ENCODE measurements around the gene LCAT.
"Not testable (repeated sequence)": the region's sequence is repeated elsewhere in the genome, so short reads cannot be mapped to it uniquely, and the experiment has no call there.

Gene LCAT

DNA sequence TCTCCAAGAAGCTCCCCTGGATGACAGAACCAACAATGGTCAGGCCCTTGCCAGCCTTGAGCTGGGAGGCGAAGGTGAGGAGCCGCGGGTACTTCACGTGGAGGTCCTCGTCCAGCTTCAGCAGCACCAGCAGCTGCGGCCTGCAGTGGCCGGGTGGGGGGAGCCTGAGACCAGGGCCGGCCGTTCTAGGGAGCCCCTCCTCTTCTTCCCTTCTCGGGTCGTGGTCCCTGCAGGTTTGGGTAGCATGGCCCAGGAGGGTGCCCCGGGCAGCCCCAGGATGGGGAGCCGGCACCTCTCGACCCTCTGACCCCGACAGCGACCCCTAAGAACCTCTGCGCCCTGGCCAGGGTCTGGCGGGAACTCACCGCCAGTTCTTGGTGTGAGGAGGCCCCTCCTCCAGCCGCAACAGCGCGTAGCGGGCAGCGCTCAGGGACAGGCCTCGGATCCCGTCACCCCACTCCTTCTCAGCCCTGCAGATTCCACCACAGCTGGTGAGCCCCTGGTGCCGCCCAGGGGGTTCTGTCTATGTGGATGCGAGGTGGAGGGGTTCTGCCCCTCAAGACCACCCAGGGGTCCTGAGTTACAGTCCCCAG lies 3.1 kb upstream of the LCAT start:
- DNase-seq (ENCODE audit: low read depth), result no peak

DNA sequence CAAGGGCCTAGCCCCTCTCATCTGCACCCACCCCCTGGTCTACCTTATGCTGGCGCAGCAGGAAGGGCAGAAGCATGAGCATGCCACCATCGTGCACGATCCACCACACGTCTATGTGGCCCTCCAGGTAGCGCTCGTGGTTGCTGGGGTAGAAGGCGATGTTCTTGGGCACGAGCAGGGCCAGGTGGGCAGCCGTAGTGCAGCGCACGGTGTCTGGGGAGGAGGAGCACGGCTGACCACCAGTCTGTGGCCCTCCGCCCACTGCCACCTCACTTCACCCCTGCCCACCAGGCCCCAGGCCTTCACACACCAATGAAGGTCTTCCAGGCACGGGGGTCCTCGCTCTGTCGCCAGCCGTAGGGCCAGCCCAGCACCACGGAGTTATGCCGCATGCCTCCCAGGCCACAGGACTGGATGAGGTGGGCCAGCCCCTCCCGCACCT lies 2.2 kb upstream of the LCAT start:
- DNase-seq (ENCODE audit: low read depth), result no peak

DNA sequence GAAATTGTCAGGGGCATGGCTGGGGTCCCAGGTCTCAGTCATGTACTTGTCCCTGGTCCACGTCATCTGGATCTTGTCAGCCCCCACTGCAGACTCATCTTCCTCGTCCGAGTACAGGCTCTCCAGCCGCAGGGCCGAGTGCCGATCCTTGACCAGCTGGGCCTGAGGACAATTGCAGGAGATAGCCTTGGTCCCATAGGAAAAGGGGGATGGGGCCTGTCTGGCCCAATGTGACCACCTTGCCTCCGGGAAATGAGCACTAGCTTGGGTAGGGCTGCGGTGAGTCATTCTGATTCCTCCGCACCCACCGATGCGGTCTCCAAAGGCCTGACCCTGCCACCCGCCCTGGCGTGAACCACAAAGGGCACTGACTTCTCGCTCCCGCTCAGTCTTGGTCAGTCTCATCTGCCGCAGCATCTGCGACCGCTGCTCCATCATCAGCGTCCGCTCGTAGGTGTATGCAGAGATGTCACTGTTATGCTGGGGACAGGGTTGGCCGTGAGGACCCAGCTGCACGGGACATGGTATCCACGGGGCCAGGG lies 1.5 kb upstream of the LCAT start:
- no peak for DNase-seq (ENCODE audit: low read depth)

DNA sequence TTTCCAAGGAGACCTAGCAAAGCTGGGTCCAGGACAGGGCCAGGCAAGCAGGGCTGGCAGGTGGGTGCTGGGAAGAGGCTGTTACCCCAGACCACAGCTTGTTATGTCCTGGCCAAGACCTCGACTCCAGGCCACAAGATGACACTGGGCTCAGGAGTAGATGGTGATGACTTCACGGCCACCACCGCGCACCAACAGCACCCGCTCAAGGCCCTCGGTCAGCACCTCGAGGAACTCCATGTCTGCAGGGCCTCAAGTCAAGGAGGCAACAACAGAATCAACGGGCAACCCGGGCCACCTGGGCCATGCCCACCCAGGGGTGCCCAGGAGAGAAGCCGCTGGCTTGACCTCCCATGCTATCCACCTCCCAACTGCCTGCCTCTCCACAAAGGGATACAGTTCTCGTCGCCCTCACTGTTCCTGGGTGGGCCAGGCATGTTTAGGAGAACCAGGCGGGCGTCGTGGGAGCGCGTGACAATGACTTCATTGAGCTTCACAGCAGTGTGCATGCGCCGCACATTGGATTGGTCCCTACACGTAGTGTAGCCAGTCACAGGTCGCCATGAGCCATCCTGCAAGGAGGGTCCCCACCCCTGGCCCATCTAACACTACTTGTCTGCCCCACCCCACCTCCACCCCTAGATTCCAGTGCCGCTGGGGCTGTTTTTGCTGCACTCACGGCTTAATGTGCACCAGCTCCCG lies 921 bp upstream of the LCAT start:
- no peak for DNase-seq (ENCODE audit: low read depth)

DNA sequence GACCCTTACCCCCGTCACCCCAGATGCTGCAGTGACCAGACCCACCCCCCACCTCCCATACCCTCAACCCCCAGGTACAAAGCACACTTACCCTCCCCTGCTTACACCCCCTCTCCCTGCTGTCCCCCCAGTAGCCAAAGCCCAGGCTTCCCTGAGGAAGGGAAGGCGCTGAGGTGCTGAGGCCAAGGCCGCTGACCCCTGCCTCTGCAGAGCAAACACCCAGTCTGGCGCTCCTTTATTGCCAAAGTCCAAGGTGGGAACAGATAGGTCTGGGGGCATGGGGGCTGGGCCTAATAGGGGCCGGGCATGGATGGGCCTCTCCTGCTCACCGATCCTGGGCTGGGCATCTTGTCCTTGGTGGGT lies 683 bp downstream of the LCAT start:
- no peak for DNase-seq (ENCODE audit: low read depth)

DNA sequence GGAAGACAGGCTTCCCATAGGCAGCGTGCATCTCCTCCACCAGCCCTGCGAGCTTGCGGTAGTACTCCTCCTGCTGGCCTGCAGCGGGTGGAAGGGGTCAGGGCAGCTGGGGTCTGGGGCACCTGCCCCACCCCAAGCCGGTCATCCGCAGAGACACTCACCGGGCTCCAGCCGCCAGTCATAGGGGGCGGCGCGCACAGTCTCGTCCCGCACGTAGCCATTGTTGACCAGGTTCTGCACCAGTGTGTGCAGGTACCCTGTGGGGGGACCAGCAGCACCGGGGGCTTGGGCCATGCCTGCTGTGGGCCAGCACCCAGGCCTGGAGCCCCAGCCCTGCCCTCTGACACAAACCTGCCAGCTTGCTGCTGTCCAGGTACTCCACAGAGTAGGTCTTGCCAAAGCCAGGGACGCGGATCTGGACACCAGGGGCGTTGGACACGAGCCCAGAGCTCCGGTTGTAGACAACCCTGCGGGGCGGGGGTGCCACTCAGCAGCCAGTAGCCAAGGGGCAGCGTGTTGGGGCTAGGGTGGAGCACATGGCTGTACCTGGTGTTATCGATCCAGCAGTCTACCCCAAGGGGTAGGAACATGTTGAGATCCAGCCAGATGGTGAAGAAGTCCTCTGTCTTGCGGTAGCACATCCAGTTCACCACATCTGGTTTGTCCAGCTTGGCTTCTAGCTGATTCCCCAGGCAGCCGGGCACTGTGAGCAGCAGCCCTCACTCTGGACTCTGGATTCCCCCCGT lies 1.2 kb downstream of the LCAT start:
- no peak for DNase-seq (ENCODE audit: low read depth)

DNA sequence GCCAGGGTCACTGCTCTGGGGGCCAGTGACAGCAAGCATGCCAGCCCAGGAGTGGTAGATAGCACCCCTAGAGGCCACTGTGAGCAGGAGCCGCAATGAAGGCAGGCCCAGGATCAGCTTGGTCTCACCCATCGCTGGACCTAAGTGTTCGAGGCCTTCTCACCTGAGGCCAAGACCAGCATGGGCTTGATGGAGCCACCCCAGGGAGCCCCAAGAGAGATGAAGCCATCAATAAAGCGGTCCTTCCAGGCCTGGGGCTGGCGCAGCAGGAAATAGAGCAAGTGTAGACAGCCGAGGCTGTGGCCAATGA lies 1.8 kb downstream of the LCAT start:
- DNase-seq (ENCODE audit: low read depth), result no peak

DNA sequence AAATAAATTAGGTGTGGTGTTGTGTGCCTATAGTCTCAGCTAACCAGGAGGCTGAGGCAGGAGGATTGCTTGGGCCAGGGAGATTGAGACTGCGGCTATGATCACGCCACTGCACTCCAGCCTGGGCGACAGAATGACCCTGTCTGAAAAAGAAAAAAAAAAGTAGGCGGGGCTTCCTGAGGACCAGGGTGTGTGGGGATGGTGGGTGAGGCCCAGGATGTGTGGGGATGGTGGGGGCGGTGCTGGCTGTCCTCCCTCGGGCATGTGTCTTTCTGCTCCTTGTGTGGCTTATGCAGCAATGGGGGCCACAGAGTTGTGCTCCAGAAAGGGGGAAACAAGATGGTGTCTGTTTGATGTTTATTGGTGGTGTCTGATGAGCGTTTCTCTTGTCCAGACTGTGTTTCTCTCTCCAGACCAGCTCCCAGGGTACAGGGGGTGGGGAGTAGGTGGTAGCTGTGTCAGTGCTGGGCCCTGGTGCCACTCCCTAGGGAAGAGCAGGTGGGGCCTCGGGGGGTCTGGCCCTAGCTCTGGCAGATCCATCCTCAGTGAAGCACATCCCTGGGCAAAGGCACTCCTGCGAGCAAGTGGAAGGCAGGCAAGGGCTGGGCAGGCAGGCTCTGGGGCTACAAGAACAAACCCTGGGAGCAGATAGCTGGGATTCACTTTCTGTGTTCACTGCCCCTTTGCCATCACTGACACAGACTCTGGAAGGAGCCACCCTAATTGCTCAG lies 2.3 kb downstream of the LCAT start:
- DNase-seq (ENCODE audit: low read depth), result no peak

DNA sequence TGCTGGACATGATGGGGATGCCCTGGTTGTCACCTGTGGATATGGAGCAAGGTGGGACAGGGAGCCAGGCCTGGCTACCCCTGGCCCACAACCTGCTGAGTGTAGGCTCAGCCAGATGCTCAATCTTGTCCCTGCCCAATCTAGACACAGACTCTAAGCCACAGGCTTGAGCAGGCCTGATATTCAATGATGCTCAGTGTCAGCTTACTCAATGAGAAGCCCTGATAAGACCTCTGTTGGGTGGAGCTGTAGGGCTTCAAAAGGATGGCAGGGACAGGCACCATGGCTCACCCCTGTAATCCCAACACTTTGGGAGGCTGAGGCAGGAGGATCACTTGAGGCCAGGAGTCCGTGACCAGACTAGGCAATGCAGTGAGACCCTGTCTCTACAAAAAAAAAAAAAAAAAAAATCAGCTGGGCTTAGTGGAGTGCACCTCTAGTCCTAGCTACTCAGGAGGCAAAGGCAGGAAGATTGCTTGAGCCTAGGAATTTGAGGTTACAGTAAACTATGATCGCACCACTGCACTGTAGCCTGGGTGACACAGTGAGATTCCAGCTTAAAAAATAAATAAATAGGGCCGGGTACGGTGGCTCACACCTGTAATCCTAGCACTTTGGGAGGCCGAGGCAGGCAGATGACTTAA lies 3.4 kb downstream of the LCAT start:
- DNase-seq (ENCODE audit: low read depth), result no peak

DNA sequence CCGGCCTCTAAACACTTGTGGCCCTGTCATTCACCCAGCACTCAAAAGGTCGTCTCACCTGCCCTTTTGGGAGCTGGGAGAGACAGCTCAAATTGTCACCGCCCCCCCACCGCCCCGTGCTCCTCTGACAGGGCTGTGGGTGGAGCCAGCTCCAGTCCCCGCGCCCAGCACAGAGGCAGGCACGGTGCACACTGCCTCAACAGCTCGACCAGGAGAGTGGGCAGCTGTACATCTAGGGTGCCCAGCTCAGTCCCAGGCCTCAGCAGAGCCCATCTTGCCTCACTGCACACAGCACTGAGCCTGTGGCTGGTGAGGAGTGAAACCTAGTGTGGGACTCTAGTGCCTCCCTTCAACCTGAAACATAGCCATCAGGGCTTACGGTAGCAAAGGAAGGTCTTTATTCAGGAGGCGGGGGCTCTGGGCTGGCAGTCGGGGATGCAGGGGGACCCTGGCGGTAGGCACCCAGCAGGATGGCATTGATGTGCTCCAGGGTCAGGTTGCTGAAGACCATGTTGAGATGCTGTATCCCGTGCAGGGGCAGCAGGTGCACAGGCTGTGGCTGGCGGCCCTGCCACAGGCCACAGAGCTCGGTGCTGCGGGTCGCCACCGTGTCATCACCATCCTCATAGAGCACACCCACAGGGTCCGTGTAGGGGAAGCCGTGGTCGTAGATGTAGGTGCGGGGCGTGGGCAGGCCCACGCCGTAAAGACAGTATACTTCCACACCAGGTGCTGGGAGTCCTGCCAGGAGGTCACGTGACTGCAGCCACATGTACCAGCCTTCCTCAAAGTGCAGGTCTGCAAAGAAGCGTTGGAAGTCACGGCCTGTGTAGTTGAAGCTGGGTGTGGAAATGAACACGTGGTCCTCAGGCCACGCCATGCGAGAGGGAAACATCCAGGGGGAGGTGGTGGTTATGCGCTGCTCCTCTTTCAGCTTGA lies 4.1 kb downstream of the LCAT start:
- DNase-seq (ENCODE audit: low read depth), result no peak

DNA sequence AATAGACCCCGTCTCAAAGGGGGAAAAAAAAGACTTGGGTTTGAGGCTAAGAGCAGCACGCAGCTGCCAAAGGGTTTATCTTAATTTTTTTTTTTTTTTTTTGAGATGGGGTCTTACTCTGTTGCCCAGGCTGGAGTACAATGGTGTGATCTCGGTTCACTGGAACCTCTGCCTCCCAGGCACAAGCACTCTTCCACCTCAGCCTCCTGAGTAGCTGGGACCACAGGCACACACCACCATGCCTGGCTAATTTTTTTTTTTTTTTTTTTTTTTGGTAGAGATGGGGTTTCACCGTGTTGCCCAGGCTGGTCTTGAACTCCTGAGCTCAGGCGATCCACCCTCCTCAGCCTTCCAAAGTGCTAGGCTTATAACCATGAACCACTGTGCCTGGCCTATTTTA lies 6.2 kb downstream of the LCAT start:
- not testable (repeated sequence) for DNase-seq (ENCODE audit: low read depth)

DNA sequence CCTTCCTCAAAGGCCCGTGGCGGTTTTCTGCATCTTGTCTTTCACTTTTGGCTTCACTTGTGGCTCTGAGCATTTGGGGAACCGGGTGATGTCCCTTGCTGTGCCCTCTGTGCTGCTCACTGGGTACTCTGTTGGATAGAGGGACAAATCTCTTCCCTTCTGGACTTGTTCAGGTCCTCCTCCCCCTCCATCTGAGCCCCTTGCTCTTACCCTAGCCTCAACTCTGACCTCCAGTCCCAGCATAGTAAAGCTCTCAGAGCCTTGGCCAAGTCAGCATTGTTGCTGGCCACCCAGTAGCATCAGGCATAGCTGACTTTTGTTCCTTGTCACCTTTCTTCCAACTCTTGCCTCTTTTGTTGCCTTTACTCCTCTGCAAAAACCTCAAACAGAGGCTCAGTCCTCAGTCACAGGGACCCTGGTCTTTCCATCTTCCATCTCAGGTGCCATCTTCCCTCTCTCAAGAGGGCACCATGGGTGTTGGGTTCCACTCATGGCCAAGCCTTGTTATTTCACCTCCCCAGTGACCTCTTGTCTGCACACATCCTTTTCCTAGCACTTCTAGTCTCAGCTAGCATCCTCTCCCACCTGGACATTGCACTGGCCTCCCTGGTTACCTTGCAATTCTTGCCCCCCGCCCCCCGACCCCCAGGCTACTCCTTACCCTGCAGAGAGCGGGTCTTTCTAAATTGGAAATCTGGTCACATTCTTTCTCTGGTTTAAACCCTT lies 6.9 kb downstream of the LCAT start:
- peak; percentile 38 for DNase-seq (ENCODE audit: low read depth)

DNA sequence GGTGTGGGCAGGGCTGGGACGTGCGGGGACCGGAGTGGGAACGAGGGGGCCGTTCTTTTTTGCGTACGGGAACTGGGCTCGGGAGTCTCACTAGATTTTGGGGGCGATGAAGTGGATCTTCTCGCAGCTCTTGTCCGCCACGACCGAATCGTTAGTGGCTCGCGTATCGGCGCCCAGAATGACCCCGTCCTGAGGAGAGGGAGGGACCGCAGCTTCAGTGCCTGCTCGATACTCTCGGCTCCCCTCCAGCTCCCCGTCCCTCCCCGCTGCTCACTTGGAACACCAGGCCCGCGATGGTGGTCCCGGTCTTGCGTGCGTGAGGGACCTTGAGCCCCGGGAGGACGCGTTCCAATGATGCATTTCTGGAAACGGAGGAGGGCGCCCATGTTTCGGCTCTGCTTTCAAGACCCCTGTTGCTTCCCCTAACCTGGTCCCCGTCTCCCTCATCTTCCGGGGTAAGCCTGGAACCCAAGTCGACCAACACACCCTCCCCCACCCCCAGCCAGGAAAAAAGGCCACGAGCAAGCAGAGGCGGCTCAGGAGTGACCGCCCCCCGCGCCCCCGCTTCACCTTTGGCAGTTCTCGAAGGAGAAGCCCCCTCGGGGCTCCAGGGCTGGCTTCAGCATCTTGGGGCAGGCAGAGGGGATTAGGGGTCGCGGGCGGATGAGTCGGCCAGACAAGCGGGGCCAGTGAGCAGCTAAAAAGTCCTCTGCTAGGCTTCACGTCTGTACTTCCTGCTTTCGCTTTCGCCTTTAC lies 7.6 kb downstream of the LCAT start, which contains the start of gene PSMB10:
Gene PSMB10 (minus strand): TSS at position 727 of the 756 bp plus-strand sequence. CDS start 101 bp downstream, at position 626.
- peak; percentile 25 for DNase-seq (ENCODE audit: low read depth)

DNA sequence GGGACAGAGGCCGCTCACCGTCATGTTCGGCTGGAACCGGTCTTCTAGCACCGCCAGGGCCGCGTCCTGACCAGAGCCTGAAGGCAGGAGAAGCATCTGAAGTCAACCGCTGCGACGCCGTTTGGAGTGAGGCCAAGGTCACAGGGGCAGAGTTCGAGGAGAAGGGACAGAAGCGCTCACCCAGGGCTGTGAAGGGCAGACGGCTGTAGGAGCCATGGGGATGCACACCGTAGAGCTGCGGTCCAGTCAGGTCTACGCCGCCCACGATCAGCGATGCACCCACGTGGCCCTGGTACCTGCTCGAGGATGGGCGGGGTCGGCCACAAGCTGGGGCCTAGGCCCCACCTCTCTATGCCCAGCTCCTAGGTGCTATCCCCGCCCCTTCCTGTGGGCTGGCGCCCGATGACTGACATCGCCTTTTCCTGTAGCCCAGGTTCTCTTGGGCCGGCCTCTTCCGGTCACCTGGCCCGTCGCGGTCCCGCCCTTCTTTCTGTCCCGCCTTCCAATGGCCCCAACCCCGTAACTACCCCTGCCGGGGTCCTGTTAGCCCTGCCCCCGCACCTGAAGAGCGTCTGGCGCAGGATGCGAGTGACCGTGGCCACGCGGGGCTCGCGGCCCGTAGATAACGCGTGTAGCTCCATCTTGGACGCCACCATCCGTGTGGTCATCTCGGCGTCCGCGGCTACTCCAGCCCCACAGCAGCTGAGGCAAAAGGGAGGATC lies 8.4 kb downstream of the LCAT start:
- peak; percentile 87 for DNase-seq (ENCODE audit: low read depth)

DNA sequence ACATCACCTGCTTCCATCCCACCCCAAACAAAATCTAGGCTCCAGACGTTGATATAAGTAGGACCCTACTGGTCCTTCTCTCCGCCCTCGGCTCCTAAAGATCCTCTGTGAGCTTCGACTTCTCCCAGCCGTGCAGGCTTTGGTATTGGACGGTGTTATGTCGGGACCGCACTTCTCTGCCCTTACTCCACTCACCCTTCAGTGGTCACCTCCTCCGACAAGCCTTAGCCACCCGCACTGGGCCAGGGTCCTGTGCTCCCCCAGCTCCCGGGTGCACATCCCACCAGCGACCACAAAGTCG lies 8.9 kb downstream of the LCAT start:
- no peak for DNase-seq (ENCODE audit: low read depth)

DNA sequence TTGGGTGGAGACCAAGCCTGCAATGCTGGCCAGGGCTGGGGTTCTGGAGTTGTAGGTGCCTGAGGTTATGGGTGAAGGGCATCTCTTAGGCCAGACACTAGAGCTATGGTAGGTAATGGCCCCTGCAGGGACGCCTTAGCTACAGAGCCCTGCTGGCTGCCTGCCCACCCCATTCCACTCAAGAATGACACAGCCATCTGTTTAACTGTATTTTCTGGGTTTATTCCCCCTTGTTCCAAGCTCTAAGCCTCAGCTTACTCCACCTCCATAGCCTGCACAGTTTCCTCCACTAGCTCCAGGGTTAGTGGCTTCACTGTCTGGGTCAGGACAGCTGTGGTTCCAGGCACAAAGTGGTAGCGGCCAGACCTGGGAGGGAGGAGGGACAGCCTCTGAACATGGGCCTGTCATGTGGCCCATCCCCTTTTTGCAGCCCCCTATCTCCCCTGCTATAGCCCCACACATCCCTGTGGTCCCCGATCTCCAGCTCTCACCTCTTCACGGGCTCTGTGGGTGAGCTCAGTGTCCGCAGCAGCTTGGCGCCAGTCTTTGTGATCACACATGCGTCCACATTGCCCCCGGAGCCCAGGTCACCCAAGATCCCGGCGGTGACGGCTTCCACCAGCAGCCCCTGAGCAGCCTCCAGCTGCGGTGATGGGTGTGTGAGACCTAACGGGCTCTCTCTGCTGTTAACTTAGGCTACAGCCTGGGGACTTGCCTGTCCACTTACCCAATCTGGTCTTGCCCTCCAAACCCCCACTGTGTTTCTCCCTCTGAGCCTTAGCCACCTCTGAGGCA lies 9.4 kb downstream of the LCAT start:
- no peak for DNase-seq (ENCODE audit: low read depth)

DNA sequence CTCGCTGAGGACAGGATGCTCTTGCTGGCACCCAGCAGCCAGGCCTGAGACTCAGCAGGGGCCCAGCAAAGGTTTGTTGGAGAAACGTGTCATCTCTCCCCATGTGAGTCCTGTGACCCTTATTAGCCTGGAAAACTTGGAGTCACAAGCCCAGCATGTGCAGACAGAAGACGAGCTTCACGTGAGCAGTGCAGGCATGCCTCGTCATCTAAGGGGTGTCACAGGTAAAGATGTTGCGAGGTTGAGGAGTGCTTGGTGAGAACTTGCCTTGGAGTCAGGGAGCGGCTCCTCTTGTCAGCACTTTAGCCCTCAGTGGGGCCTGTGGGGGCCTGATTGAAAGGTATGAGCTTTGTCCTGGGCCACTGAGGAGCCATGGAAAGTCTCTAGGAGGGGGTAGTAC lies 10.1 kb downstream of the LCAT start:
- no peak for DNase-seq (ENCODE audit: low read depth)

DNA sequence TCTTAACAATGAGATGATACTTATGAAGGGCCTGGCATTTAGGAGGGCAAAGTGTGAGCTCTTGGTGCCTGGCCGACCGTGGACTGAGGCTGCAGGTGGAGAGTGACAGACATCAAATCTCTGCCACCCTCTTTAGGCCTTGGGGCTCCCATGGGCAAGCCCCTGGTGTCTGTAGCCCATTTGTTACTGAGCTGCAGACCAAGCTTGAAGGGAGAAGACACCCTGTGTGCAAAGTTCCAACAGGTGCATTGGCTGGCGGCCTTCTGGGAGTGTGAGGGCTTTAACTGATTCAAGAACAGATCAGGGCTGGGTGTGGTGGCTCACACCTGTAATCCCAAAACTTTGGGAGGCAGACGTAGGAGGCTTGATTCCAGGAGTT lies 11.5 kb downstream of the LCAT start:
- no peak for DNase-seq (ENCODE audit: low read depth)

All from stimulated activated CD8-positive, alpha-beta memory T cell treated with anti-CD3 and anti-CD28 coated beads, Interleukin-7, amount 100 ng/mL, for 24 hours (primary cell).